GM23248 (cell line): ENCODE data around the gene POP4. TPM values are rescaled to one million over a fixed set of nuclear protein-coding genes. Genes with fewer than 3 reads are reported as not detected.

Experiments
- DNase-seq: peaks from one replicate; pipeline ENCODE4 v3.0.0-alpha.2; 2015
- H2AFZ ChIP-seq: fragments of 200-600 bp; sonication (generic); 2 replicates; pipeline ENCODE4 v1.6.1; 2016; ENCODE audit warnings: antibody characterized with exemption
- H3F3A ChIP-seq: fragments of 200-600 bp; sonication (generic); 2 replicates; pipeline ENCODE4 v1.6.1; 2016; ENCODE audit warnings: mild to moderate bottlenecking, antibody characterized with exemption, mixed run types; ENCODE audit not compliant: insufficient read depth
- H3K27ac ChIP-seq: fragments of 200-600 bp; sonication (generic); 2 replicates; pipeline ENCODE4 v1.5.1; 2016; ENCODE audit warnings: mild to moderate bottlenecking
- H3K27me3 ChIP-seq: fragments of 200-600 bp; sonication (generic); replicated peaks from 2 replicates; pipeline ENCODE4 v1.6.1; 2016; ENCODE audit warnings: mild to moderate bottlenecking; ENCODE audit not compliant: insufficient read depth
- H3K36me3 ChIP-seq: fragments of 200-600 bp; sonication (generic); 2 replicates; pipeline ENCODE4 v1.6.1; 2016; ENCODE audit warnings: low read depth, mild to moderate bottlenecking
- H3K4me1 ChIP-seq: fragments of 200-600 bp; sonication (generic); 2 replicates; pipeline ENCODE4 v1.6.1; 2016; ENCODE audit warnings: mild to moderate bottlenecking; ENCODE audit not compliant: insufficient read depth
- H3K4me2 ChIP-seq: fragments of 200-600 bp; sonication (generic); one replicate; pipeline ENCODE4 v1.6.1; 2016; ENCODE audit warnings: mild to moderate bottlenecking; ENCODE audit not compliant: unreplicated experiment
- H3K4me3 ChIP-seq: fragments of 200-600 bp; sonication (generic); 2 replicates; pipeline ENCODE4 v1.5.1; 2016; ENCODE audit warnings: mild to moderate bottlenecking
- H3K79me2 ChIP-seq: fragments of 200-600 bp; sonication (generic); 2 replicates; pipeline ENCODE4 v1.6.1; 2016; ENCODE audit warnings: mild to moderate bottlenecking; ENCODE audit not compliant: insufficient read depth
- H3K9ac ChIP-seq: fragments of 200-600 bp; sonication (generic); 2 replicates; pipeline ENCODE4 v1.6.1; 2016; ENCODE audit warnings: mild to moderate bottlenecking
- H3K9me2 ChIP-seq: fragments of 200-600 bp; sonication (generic); 2 replicates; pipeline ENCODE4 v1.6.1; 2016; ENCODE audit warnings: mixed run types, mild to moderate bottlenecking, moderate library complexity; ENCODE audit not compliant: insufficient read depth
- H3K9me3 ChIP-seq: fragments of 200-600 bp; sonication (generic); one replicate; pipeline ENCODE4 v1.6.1; 2017; ENCODE audit warnings: low read depth
- H4K20me1 ChIP-seq: fragments of 200-600 bp; sonication (generic); 2 replicates; pipeline ENCODE4 v1.6.0; 2016; ENCODE audit not compliant: insufficient read depth
- EZH2 ChIP-seq: fragments of 200-600 bp; sonication (generic); IDR thresholded peaks from 2 replicates; pipeline ENCODE4 v1.6.1; 2018; ENCODE audit warnings: antibody characterized with exemption, mild to moderate bottlenecking; ENCODE audit not compliant: insufficient read depth, poor library complexity, severe bottlenecking
- EZH2phosphoT487 ChIP-seq: fragments of 200-600 bp; sonication (generic); IDR thresholded peaks from 2 replicates; pipeline ENCODE4 v1.6.1; 2018; ENCODE audit warnings: antibody characterized with exemption, moderate library complexity, mild to moderate bottlenecking, low read depth; ENCODE audit not compliant: insufficient read depth
- WGBS, 2 experiments: methylation state at CpG; one replicate each; pipeline ENCODE4 v1.1.6; 2015 to 2017; ENCODE audit warnings: low lambda C conversion rate in 2 of 2, low coverage in 1 of 2; ENCODE audit errors: missing lambda C conversion rate in 2 of 2; 5-methylcytosine and 5-hydroxymethylcytosine counted together
- in situ Hi-C: fragments of 300-500 bp; cut with MboI; formaldehyde crosslinking; loops from 2 replicates; pipeline ENCODE4 v1.15.0; 2020
- polyA plus RNA-seq: library from polyadenylated mRNA; unstranded; fragments of >200 nt; fragmentation: Nextera tagmentation; extraction: Ambion mirVana; gene quantifications from 2 replicates; pipeline ENCODE4 v1.2.1, GENCODE V29; 2016
- total RNA-seq: library from RNA; depleted of rRNA; stranded (reverse); fragments of >200 nt; shearing (Covaris generic); gene quantifications from 2 replicates; pipeline ENCODE4 v1.2.3, GENCODE V29; 2014

POP4 gene
- total and polyA plus RNA-seq, 2 experiments from 2014 or later: 65.8 to 132 TPM

- 39 to 40% methylated on average over 9 of the region's 9 CpGs for WGBS, 2 experiments
Observed at GRCh38 chr19:29569038-29569911, 36.8 kb upstream of the POP4 start.

GRCh38 chr19:29571181-29571580 lies 34.9 kb upstream of the POP4 start:
- in situ Hi-C loops: no loop called here
- H3K4me2 ChIP-seq: no peak overlapping the region
- no peak overlapping the region for H3K27ac ChIP-seq
- no peak for DNase-seq
- no peaks in the 10 kb centered on the region for H3F3A ChIP-seq
- H3K36me3 ChIP-seq: no peaks in the 10 kb centered on the region
- no peaks in the 10 kb centered on the region for H3K79me2 ChIP-seq
- H3K9me2 ChIP-seq: no peaks in the 10 kb centered on the region
- H3K9me3 ChIP-seq: no peaks in the 10 kb centered on the region
- H4K20me1 ChIP-seq: no peaks in the 10 kb centered on the region
- H3K4me1 ChIP-seq: no peaks in the 10 kb centered on the region
- WGBS, 2 experiments: 41 to 46% methylated on average over 6 of the region's 6 CpGs
- no peak overlapping the region for H3K4me3 ChIP-seq
- no peak overlapping the region for H2AFZ ChIP-seq
- TF ChIP-seq EZH2 (no peak), EZH2phosphoT487 (no peak)
- H3K9ac ChIP-seq: no peak overlapping the region
- H3K27me3 ChIP-seq: peaks cover 29% of the 10 kb centered on the region

More at GRCh38 chr19:29569038-29569911, 36.8 kb upstream of the POP4 start:
- H3K27ac ChIP-seq: no peak overlapping the region
- H3K4me1 ChIP-seq: no peaks in the 10 kb centered on the region
- H3K9me2 ChIP-seq: no peaks in the 10 kb centered on the region
- DNase-seq: no peak
- H3K9me3 ChIP-seq: no peaks in the 10 kb centered on the region
- H3K4me2 ChIP-seq: no peak overlapping the region
- H3K79me2 ChIP-seq: no peaks in the 10 kb centered on the region
- no peak overlapping the region for H3K4me3 ChIP-seq
- in situ Hi-C loops: no loop called here
- no peaks in the 10 kb centered on the region for H4K20me1 ChIP-seq
- H3K9ac ChIP-seq: no peak overlapping the region
- H3K36me3 ChIP-seq: no peaks in the 10 kb centered on the region
- H3K27me3 ChIP-seq: peaks cover 14% of the 10 kb centered on the region
- no peaks in the 10 kb centered on the region for H3F3A ChIP-seq
- TF ChIP-seq EZH2phosphoT487 (no peak), EZH2 (no peak)
- H2AFZ ChIP-seq: no peak overlapping the region

GRCh38 chr19:29573486-29573885 lies 32.6 kb upstream of the POP4 start:
- Histone ChIP-seq H3K9me2 (no peaks in the 10 kb centered on the region), H3K4me3 (no peak overlapping the region), H2AFZ (no peak overlapping the region), H3F3A (no peaks in the 10 kb centered on the region), H3K9ac (no peak overlapping the region), H3K4me1 (no peaks in the 10 kb centered on the region), H4K20me1 (no peaks in the 10 kb centered on the region), H3K79me2 (no peaks in the 10 kb centered on the region), H3K27ac (no peak overlapping the region), H3K9me3 (no peaks in the 10 kb centered on the region), H3K27me3 (peaks cover 31% of the 10 kb centered on the region), H3K36me3 (no peaks in the 10 kb centered on the region), H3K4me2 (no peak overlapping the region)
- in situ Hi-C loops: no loop called here
- 30 to 34% methylated on average over 7 of the region's 7 CpGs for WGBS, 2 experiments
- TF ChIP-seq EZH2phosphoT487 (no peak), EZH2 (no peak)
- DNase-seq: no peak

GRCh38 chr19:29574510-29574909 lies 31.6 kb upstream of the POP4 start:
- Histone ChIP-seq H3K9me3 (no peaks in the 10 kb centered on the region), H3F3A (no peaks in the 10 kb centered on the region), H3K36me3 (no peaks in the 10 kb centered on the region), H3K4me1 (no peaks in the 10 kb centered on the region), H3K4me3 (no peak overlapping the region), H3K9ac (no peak overlapping the region), H3K79me2 (no peaks in the 10 kb centered on the region), H3K27ac (no peak overlapping the region), H2AFZ (no peak overlapping the region), H3K4me2 (no peak overlapping the region), H4K20me1 (no peaks in the 10 kb centered on the region), H3K27me3 (peaks cover 31% of the 10 kb centered on the region), H3K9me2 (no peaks in the 10 kb centered on the region)
- in situ Hi-C loops: no loop called here
- no peak for DNase-seq
- TF ChIP-seq EZH2phosphoT487: no peak
- no peak for TF ChIP-seq EZH2
- WGBS, 2 experiments: 36 to 43% methylated on average over 3 of the region's 3 CpGs
